GM12872 (cell line): ENCODE results near the gene IFIH1.

ENCODE experiments used
- TF ChIP-seq, protein P1 (sequence below): IDR thresholded peaks from 3 replicates; pipeline ENCODE4 v1.5.1; 2011; ENCODE audit warnings: low read depth, mild to moderate bottlenecking, low read length, moderate library complexity; ENCODE audit not compliant: insufficient read depth

IFIH1 gene

GRCh38 chr2:162243715-162244114, 74.8 kb downstream of the IFIH1 start:
- TF ChIP-seq, protein P1, sequence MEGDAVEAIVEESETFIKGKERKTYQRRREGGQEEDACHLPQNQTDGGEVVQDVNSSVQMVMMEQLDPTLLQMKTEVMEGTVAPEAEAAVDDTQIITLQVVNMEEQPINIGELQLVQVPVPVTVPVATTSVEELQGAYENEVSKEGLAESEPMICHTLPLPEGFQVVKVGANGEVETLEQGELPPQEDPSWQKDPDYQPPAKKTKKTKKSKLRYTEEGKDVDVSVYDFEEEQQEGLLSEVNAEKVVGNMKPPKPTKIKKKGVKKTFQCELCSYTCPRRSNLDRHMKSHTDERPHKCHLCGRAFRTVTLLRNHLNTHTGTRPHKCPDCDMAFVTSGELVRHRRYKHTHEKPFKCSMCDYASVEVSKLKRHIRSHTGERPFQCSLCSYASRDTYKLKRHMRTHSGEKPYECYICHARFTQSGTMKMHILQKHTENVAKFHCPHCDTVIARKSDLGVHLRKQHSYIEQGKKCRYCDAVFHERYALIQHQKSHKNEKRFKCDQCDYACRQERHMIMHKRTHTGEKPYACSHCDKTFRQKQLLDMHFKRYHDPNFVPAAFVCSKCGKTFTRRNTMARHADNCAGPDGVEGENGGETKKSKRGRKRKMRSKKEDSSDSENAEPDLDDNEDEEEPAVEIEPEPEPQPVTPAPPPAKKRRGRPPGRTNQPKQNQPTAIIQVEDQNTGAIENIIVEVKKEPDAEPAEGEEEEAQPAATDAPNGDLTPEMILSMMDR = no peak

DNA sequence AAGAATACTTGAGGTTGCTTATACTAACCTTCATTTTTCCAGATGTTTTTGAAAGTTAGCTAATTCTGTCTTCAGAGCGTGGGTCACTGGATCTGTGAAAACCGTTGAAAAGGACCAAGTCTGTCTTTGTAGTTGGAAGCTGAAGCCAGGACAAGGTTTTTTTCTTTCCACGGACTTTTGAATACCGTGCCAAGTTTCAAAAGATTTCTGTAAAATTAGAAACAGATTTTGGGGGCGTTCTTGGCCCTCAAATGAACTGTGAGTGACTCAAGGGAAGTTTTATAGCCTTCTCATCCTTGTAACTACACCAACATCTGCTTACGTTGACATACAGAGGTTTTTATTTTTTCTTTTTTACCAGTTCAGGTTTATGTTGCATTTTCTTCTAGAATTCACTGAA, 75.2 kb downstream of the IFIH1 start, which contains the start of gene FAP:
Gene FAP (minus strand): TSS at position 152 of the 400 bp plus-strand sequence. CDS start 118 bp downstream, at position 34.
- TF ChIP-seq, protein P1 = no peak

DNA sequence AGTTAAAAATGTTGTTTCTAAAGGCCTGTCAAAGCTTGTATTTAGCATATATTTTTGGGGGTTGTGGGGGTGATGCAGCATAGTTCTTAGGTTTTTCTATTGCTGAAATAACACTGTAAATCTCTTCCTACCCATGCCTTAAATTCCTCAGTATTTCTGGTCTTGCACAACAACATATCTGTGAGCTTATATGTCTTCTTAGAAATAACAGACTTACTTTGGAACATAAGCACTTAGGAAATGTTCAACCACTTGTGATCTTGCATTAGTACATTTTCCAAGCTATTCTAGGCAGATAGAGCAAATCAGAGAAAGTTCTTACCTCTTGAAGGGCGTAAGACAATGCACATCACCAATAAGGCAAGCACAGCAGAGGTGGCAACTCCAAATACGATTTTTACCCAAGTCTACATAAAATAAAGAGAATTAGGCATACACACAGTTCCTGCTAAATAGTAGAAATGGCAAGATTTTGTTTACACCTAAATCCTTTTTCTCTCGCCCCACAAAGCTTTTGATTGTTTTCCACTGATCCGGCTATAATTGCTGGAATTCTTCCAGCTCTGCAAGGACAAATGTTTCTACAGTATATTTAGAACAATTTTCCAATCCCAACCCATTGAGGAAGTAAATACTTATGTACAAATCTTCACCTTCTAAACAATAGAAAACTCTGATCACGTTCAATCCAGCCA, 75.8 kb downstream of the IFIH1 start:
- TF ChIP-seq, protein P1 = no peak

DNA sequence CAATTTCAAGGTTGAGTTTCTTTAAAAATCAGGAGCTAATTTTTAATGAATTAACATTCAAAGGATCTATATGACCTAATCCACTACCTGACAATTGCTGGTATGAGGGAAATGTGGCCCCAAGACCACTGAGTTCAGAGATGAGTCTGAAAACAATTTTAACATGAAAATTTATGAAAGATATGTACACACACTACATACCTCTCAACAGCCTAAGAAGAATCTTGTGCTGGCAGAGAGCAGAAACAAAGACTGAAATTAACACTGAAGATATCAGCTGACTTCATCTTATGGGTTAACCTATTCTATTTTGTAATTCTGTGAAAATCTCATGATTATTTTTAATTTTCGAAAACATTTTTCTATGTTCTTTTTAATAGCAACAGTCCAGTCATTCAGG, 76.9 kb downstream of the IFIH1 start:
- TF ChIP-seq, protein P1 = no peak

GRCh38 chr2:162234620-162235462, 83.6 kb downstream of the IFIH1 start:
- TF ChIP-seq, protein P1 = no peak

GRCh38 chr2:162233197-162233596, 85.3 kb downstream of the IFIH1 start:
- TF ChIP-seq, protein P1 = no peak

DNA sequence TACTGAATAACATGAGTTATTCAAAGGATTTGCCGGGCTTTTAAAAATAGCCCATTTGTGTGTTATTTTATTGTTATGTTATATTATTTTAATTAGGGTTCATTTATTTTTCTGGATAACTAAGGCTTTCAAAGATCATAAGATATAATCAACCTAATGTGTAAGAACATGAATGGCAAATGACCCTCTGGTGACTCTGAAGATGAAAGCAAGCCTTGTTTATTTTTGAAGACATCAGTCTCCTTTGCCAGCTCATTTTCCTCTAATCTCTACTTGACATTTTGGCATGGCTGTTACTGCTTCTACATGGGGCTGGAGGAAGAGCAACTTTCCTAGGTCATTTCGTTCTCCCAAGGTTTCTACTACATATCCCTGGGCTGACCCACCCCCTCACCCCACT, 85.8 kb downstream of the IFIH1 start:
- TF ChIP-seq, protein P1 = no peak
